K562 (cell line): ENCODE measurements around the gene NEK1. TPM values are rescaled to one million over a fixed set of nuclear protein-coding genes. Genes with fewer than 3 reads are reported as not detected.
A peak's percentile ranks its signal among the peaks of the same experiment; 100 is the strongest.

Experiments used
- ATAC-seq: fragments of 200-7000 bp; cut with Tn5 transposase; 3 replicates; pipeline ENCODE4 v1.9.1; 2020; ENCODE audit warnings: moderate library complexity
- BruUV-seq: library from RNA; stranded (reverse); fragments of 400-500 nt; replicated peaks from 2 replicates; lab custom pipeline; 2021; lab: Mats Ljungman, UMichigan
- CTCF ChIA-PET: fragments of 300-600 bp; formaldehyde crosslinking; extraction: SDS; loops from one replicate; lab custom pipeline; 2021; ENCODE audit warnings: low intra/inter-chr PET ratio; lab: Yijun Ruan, JAX
- POLR2A ChIA-PET: fragments of 300-600, 350-650 bp; sonication (Branson Sonifier 250); formaldehyde crosslinking; extraction: SDS; loops from one replicate; lab custom pipeline; 2021; ENCODE audit warnings: antibody characterized with exemption, inconsistent platforms; lab: Yijun Ruan, JAX
- DNase-seq, 4 experiments: peaks; one replicate each; pipeline versions ENCODE4 v3.0.0 to v3.0.0-alpha.2; 2011 to 2018; ENCODE audit warnings: low spot score in 3 of 4, mixed read lengths in 3 of 4; ENCODE audit errors: extremely low read depth in 1 of 4
- FAIRE-seq: peaks from 2 replicates; lab custom pipeline; 2011; peaks lifted over from hg19 to GRCh38; lab: Jason Lieb, UNC
- H2AFZ ChIP-seq: 2 replicates; pipeline ENCODE4 v1.6.0; 2011; ENCODE audit warnings: low read depth, low read length, control low read depth, inconsistent platforms
- H3K27ac ChIP-seq: fragments of 200-600 bp; 3 replicates; pipeline ENCODE4 v1.8.0; 2011; ENCODE audit warnings: low read depth, mild to moderate bottlenecking, control low read depth, inconsistent platforms, low read length, moderate library complexity, mixed read lengths; ENCODE audit errors: extremely low read depth
- H3K27me3 ChIP-seq, 2 experiments: fragments of 300-600 bp in 1 of 2; 2 replicates in 1 of 2; 3 replicates in 1 of 2; pipeline versions ENCODE4 v1.6.0 to v1.8.0; 2011; ENCODE audit warnings: inconsistent platforms in 2 of 2, low read length in 2 of 2, mild to moderate bottlenecking in 1 of 2, mixed read lengths in 1 of 2, moderate library complexity in 1 of 2; ENCODE audit not compliant: control insufficient read depth in 2 of 2, insufficient read depth in 2 of 2
- H3K36me3 ChIP-seq: fragments of 300-600 bp; 3 replicates; pipeline ENCODE4 v1.8.0; 2011; ENCODE audit warnings: mild to moderate bottlenecking, low read length, inconsistent platforms; ENCODE audit not compliant: control insufficient read depth, insufficient read depth
- H3K4me1 ChIP-seq, 2 experiments: fragments of 200-600 bp in 1 of 2; replicated peaks in 1 of 2; 2 replicates in 1 of 2; 3 replicates in 1 of 2; pipeline versions ENCODE4 v1.5.1 to v1.8.0; 2011; ENCODE audit warnings: inconsistent platforms in 2 of 2, low read length in 2 of 2, mild to moderate bottlenecking in 1 of 2, mixed read lengths in 1 of 2, moderate library complexity in 1 of 2; ENCODE audit not compliant: control insufficient read depth in 2 of 2, insufficient read depth in 2 of 2
- H3K4me2 ChIP-seq: 2 replicates; pipeline ENCODE4 v1.6.1; 2011; ENCODE audit warnings: low read length, control low read depth, inconsistent platforms, mixed read lengths; ENCODE audit not compliant: insufficient read depth
- H3K4me3 ChIP-seq: fragments of 200-600 bp; sonication (generic), shearing (Covaris generic); 2 replicates; pipeline ENCODE4 v1.5.1; 2016; ENCODE audit warnings: control low read depth, inconsistent platforms
- H3K79me2 ChIP-seq: fragments of 200-600 bp; 3 replicates; pipeline ENCODE4 v1.8.0; 2011; ENCODE audit warnings: low read length, inconsistent platforms; ENCODE audit not compliant: control insufficient read depth, insufficient read depth
- H3K9ac ChIP-seq, 2 experiments: 2 replicates each; pipeline versions ENCODE4 v1.6.0 to v1.6.1; 2011; ENCODE audit warnings: low read depth in 2 of 2, low read length in 2 of 2, control low read depth in 1 of 2, inconsistent platforms in 1 of 2, mild to moderate bottlenecking in 1 of 2, mixed read lengths in 1 of 2; ENCODE audit not compliant: insufficient read depth in 1 of 2
- H3K9me1 ChIP-seq: one replicate; pipeline ENCODE4 v1.6.0; 2011; ENCODE audit warnings: inconsistent platforms, mild to moderate bottlenecking, low read length, moderate library complexity; ENCODE audit not compliant: control insufficient read depth, insufficient read depth
- H3K9me3 ChIP-seq: replicated peaks from 2 replicates; pipeline ENCODE4 v1.5.1; 2011; ENCODE audit warnings: low read depth, low read length, inconsistent platforms; ENCODE audit not compliant: control insufficient read depth, insufficient read depth
- H4K20me1 ChIP-seq: replicated peaks from 2 replicates; pipeline ENCODE4 v1.6.1; 2011; ENCODE audit warnings: low read length, inconsistent platforms, mixed read lengths; ENCODE audit not compliant: control insufficient read depth, insufficient read depth
- EHMT2 ChIP-seq: fragments of 450-650 bp; IDR thresholded peaks from 2 replicates; pipeline ENCODE4 v1.6.1; 2018; ENCODE audit warnings: antibody characterized with exemption
- MXI1 ChIP-seq: IDR thresholded peaks from 2 replicates; pipeline ENCODE4 v1.6.1; 2011; ENCODE audit warnings: low read depth, mild to moderate bottlenecking, improper control_type of control experiment, low read length
- SLC30A9 ChIP-seq: fragments of 250-450 bp; sonication (Bioruptor Pico); IDR thresholded peaks from 2 replicates; pipeline ENCODE4 v1.8.0; 2022; ENCODE audit warnings: mild to moderate bottlenecking, moderate library complexity
- ZBTB11 ChIP-seq, 3 experiments: fragments of 200-800 bp in 1 of 3; fragments of 250-450 bp in 1 of 3; fragments of 450-650 bp in 1 of 3; sonication (Bioruptor Pico) in 1 of 3; sonication (Bioruptor generic) in 1 of 3; formaldehyde crosslinking in 1 of 3; IDR thresholded peaks; 2 replicates each; pipeline versions ENCODE4 v1.6.1 to v1.8.0; 2016 to 2022; ENCODE audit warnings: mild to moderate bottlenecking in 2 of 3, missing genetic modification characterization in 2 of 3, missing compliant biosample characterization in 1 of 3, moderate library complexity in 1 of 3
- WGBS: fragments of 100-300 bp; shearing (Covaris generic); methylation state at CpG from one replicate; pipeline ENCODE4 v1.1.6; 2016; ENCODE audit warnings: low coverage, mixed read lengths; ENCODE audit not compliant: insufficient coverage; ENCODE audit errors: missing lambda C conversion rate; 5-methylcytosine and 5-hydroxymethylcytosine counted together
- in situ Hi-C: fragments of 300-500 bp; cut with MboI; formaldehyde crosslinking; loops from 4 replicates; pipeline ENCODE4 v1.15.0; 2018; ENCODE audit warnings: inconsistent platforms, mixed read lengths
- intact Hi-C: fragments of 100-400 bp; cut with micrococcal nuclease; formaldehyde crosslinking; loops from 2 replicates; pipeline ENCODE4 v1.14.2; 2022
- polyA plus RNA-seq, 8 experiments: library from polyadenylated mRNA; depleted of rRNA in 4 of 8; stranded (reverse) in 5 of 8; unstranded in 3 of 8; fragments of >200 nt; fragmentation: Nextera tagmentation in 2 of 8; fragmentation: Illumina TruSeq in 1 of 8; extraction: Ambion mirVana in 2 of 8; extraction: Trizol in 1 of 8; gene quantifications; 2 replicates each; pipeline versions ENCODE4 v1.2.1 to v1.2.3, GENCODE V29; 2011 to 2014; ENCODE audit warnings: inconsistent platforms in 1 of 8, missing spikeins in 1 of 8
- total RNA-seq, 7 experiments: library from RNA; depleted of rRNA in 6 of 7; stranded (reverse); fragments of >200 nt in 6 of 7; fragmentation: Illumina TruSeq in 2 of 7; extraction: Trizol in 2 of 7; gene quantifications; 2 replicates each; pipeline versions ENCODE4 v1.2.1 to v1.2.3, GENCODE V29; 2011 to 2021; ENCODE audit warnings: low replicate concordance in 1 of 7

The NEK1 gene
- total and polyA plus RNA-seq, 9 of the 15 experiments (the other 6 are each of a cell fraction or from before 2014, with no cell fraction given): 6.2 to 15.7 (median 10.3) TPM

GRCh38 chr4:169618986-169619385, 6.6 kb upstream of the NEK1 start:
- no peak for TF ChIP-seq SLC30A9 (CRISPR knock-in tag)
- 0 out of 2 replicates have a peak, but pooled peaks have one; percentile 25 for TF ChIP-seq EHMT2
- 0 out of 6 replicates have a peak, but pooled peaks of 1 of the 3 experiments have one; percentile 25 for TF ChIP-seq ZBTB11 (CRISPR knock-in tag; IDR thresholded peaks at IDR 0.05)
- TF ChIP-seq MXI1: no peak
- Histone ChIP-seq H2AFZ (peak overlapping the region; percentile 90), H4K20me1 (no peaks in the 10 kb centered on the region), H3K27me3 (no peaks in the 10 kb centered on the region), H3K27ac (peak overlapping the region; percentile 98), H3K4me1 (peaks cover 4 to 31% of the 10 kb centered on the region in 2 experiments; a peak in 4 of 5 replicates), H3K9ac (peak overlapping the region in 1 of 2 experiments; percentile 91; a peak in 2 of 4 replicates), H3K9me3 (no peaks in the 10 kb centered on the region), H3K4me2 (peak overlapping the region; percentile 94), H3K4me3 (peak overlapping the region; percentile 53; the same call in 1 of the 2 replicates), H3K9me1 (no peaks in the 10 kb centered on the region), H3K79me2 (peaks cover 54% of the 10 kb centered on the region), H3K36me3 (no peaks in the 10 kb centered on the region)
- ATAC-seq (no peak), DNase-seq (no peak), FAIRE-seq (no peak)
- BruUV-seq: no TSS peak
- in situ Hi-C loops (loop anchor here (10.0 to 25.0 kb wide), 2 partner anchors 136 to 418 kb away; partner anchors contain the start of genes HPF1 and MFAP3L), intact Hi-C loops (no loop called here)
- CTCF ChIA-PET: no interaction called here
- 51% methylated on average over 4 of the region's 4 CpGs for WGBS
- POLR2A ChIA-PET: interaction anchor here (1.7 to 2.9 kb wide), 2 partner anchors 29 to 41 kb away, joined by 7 to 36 read pairs; no protein-coding TSS in a partner anchor
